A673 (cell line): ENCODE results near the gene BCR. TPM values are rescaled to one million over a fixed set of nuclear protein-coding genes. Genes with fewer than 3 reads are reported as not detected.

Experiments used
- BruUV-seq: library from RNA; stranded (reverse); fragments of 400-500 nt; replicated peaks from 2 replicates; lab custom pipeline; 2021; lab: Mats Ljungman, UMichigan
- CTCF ChIA-PET: fragments of 300-600 bp; sonication (Branson Sonifier 250); formaldehyde crosslinking; loops from one replicate; lab custom pipeline; 2022; ENCODE audit warnings: antibody characterized with exemption; lab: Charles Lee
- POLR2A ChIA-PET: fragments of 300-600 bp; sonication (Branson Sonifier 250); formaldehyde crosslinking; loops from one replicate; lab custom pipeline; 2022; ENCODE audit warnings: antibody characterized with exemption; ENCODE audit not compliant: low non-redundant PET; lab: Charles Lee
- DNase-seq: peaks from one replicate; pipeline ENCODE4 v3.0.0-alpha.2; 2015; ENCODE audit warnings: low spot score
- H3K27ac ChIP-seq: fragments of 200-600 bp; sonication (generic); 2 replicates; pipeline ENCODE4 v1.5.1; 2016; ENCODE audit warnings: mixed run types, low read depth, mild to moderate bottlenecking, mixed read lengths, antibody characterized with exemption, low read length; ENCODE audit not compliant: poor library complexity, severe bottlenecking
- H3K27me3 ChIP-seq: fragments of 200-600 bp; sonication (generic); replicated peaks from 2 replicates; pipeline ENCODE4 v1.6.1; 2017; ENCODE audit warnings: mixed run types, low read depth, mild to moderate bottlenecking, mixed read lengths, antibody characterized with exemption, low read length; ENCODE audit not compliant: insufficient read depth, poor library complexity
- H3K36me3 ChIP-seq: fragments of 200-600 bp; sonication (generic); 2 replicates; pipeline ENCODE4 v1.6.1; 2016; ENCODE audit warnings: mixed run types, mild to moderate bottlenecking, mixed read lengths, antibody characterized with exemption, low read length; ENCODE audit not compliant: insufficient read depth, poor library complexity, severe bottlenecking
- H3K4me1 ChIP-seq: fragments of 200-600 bp; sonication (generic); 2 replicates; pipeline ENCODE4 v1.6.1; 2017; ENCODE audit warnings: mixed run types, mild to moderate bottlenecking, mixed read lengths, antibody characterized with exemption, low read length; ENCODE audit not compliant: insufficient read depth, poor library complexity, severe bottlenecking
- H3K4me3 ChIP-seq: fragments of 200-600 bp; sonication (generic); 2 replicates; pipeline ENCODE4 v1.5.1; 2016; ENCODE audit warnings: low read depth, mixed run types, mild to moderate bottlenecking, mixed read lengths, low read length; ENCODE audit not compliant: poor library complexity, severe bottlenecking
- H3K9me3 ChIP-seq: fragments of 200-600 bp; sonication (generic); 2 replicates; pipeline ENCODE4 v1.6.1; 2016; ENCODE audit warnings: mixed run types, low read depth, mild to moderate bottlenecking, mixed read lengths, antibody characterized with exemption, low read length; ENCODE audit not compliant: poor library complexity, severe bottlenecking
- CTCF ChIP-seq: fragments of 300-800, 200-600 bp; sonication (generic); conservative IDR thresholded peaks from 2 replicates; pipeline ENCODE4 v1.5.1; 2017; ENCODE audit warnings: low read depth, mild to moderate bottlenecking, antibody characterized with exemption, low read length, moderate library complexity, mixed read lengths
- EZH2 ChIP-seq: fragments of 200-600 bp; sonication (generic); IDR thresholded peaks from 2 replicates; pipeline ENCODE4 v1.6.1; 2017; ENCODE audit warnings: borderline replicate concordance, low read depth, mild to moderate bottlenecking, mixed read lengths, antibody characterized with exemption, low read length; ENCODE audit not compliant: poor library complexity, severe bottlenecking
- intact Hi-C: fragments of 100-400 bp; cut with micrococcal nuclease; formaldehyde crosslinking; loops from one replicate; pipeline ENCODE4 v1.10.0; 2022; ENCODE audit not compliant: unreplicated experiment
- total RNA-seq: library from RNA; stranded (reverse); gene quantifications from 2 replicates; pipeline ENCODE4 v1.2.3, GENCODE V29; 2021

The BCR gene
- total RNA-seq, 1 experiment from 2014 or later: 63.1 TPM

GRCh38 chr22:23225724-23226496 lies 45.6 kb downstream of the BCR start:
- Histone ChIP-seq H3K27ac (peak overlapping the region; percentile 62), H3K9me3 (peaks cover 19% of the 10 kb centered on the region), H3K4me1 (peaks cover 31% of the 10 kb centered on the region), H3K27me3 (no peaks in the 10 kb centered on the region), H3K36me3 (peaks cover 11% of the 10 kb centered on the region), H3K4me3 (no peak overlapping the region)
- peak; percentile 88 for DNase-seq
- no TSS peak for BruUV-seq
- TF ChIP-seq EZH2 (no peak), CTCF (no peak)
- POLR2A ChIA-PET: no interaction called here
- intact Hi-C loops: no loop called here
- CTCF ChIA-PET: interaction anchor here (0.6 to 1.6 kb wide), 4 partner anchors 47 to 748 kb away, joined by 3 to 11 read pairs (median 4); no protein-coding TSS in a partner anchor

- DNase-seq: no peak
- Histone ChIP-seq H3K4me1 (peaks cover 29% of the 10 kb centered on the region), H3K4me3 (no peak overlapping the region), H3K9me3 (peaks cover 19% of the 10 kb centered on the region), H3K27ac (peak overlapping the region; percentile 62), H3K27me3 (no peaks in the 10 kb centered on the region), H3K36me3 (peaks cover 11% of the 10 kb centered on the region)
- TF ChIP-seq EZH2 (no peak), CTCF (no peak)
- ChIA-PET POLR2A (no interaction called here), CTCF (interaction anchor here (0.6 kb wide), 2 partner anchors 48 to 510 kb away, joined by 4 read pairs; no protein-coding TSS in a partner anchor)
- intact Hi-C loops: no loop called here
- TSS peak; percentile 24 for BruUV-seq
These were observed 46.2 kb downstream of the BCR start for GRCh38 chr22:23226497-23226850.

- no TSS peak for BruUV-seq
- no peak for TF ChIP-seq EZH2
- no peak for TF ChIP-seq CTCF
- DNase-seq: no peak
- CTCF ChIA-PET: no interaction called here
- no peak overlapping the region for H3K4me3 ChIP-seq
- H3K27me3 ChIP-seq: no peaks in the 10 kb centered on the region
- peaks cover 19% of the 10 kb centered on the region for H3K9me3 ChIP-seq
- intact Hi-C loops: no loop called here
- peaks cover 29% of the 10 kb centered on the region for H3K4me1 ChIP-seq
- POLR2A ChIA-PET: no interaction called here
- no peak overlapping the region for H3K27ac ChIP-seq
- peaks cover 11% of the 10 kb centered on the region for H3K36me3 ChIP-seq
These were observed 47.1 kb downstream of the BCR start for GRCh38 chr22:23227380-23227779.
